Small intestine (tissue), 7 donors: Measurements from ENCODE around the gene ZBTB24. TPM values are rescaled to one million over a fixed set of nuclear protein-coding genes. Genes with fewer than 3 reads are reported as not detected.
A peak's percentile ranks its signal among the peaks of the same experiment; 100 is the strongest.
"Not testable (repeated sequence)": the region's sequence is repeated elsewhere in the genome, so short reads cannot be mapped to it uniquely, and the experiment has no call there.

Experiments
- DNase-seq, 2 donors: peaks; one replicate each; pipeline versions ENCODE4 v3.0.0 to v3.0.0-alpha.2; 2013
- FAIRE-seq: peaks from 2 replicates; lab custom pipeline; 2012; peaks lifted over from hg19 to GRCh38; lab: Jason Lieb, UNC
- H3K27ac ChIP-seq, 3 donors: one replicate each; pipeline ENCODE4 v1.5.1; 2013; ENCODE audit warnings: low read length in 2 of 3, mild to moderate bottlenecking in 2 of 3, control low read depth in 1 of 3, inconsistent platforms in 1 of 3, low read depth in 1 of 3, moderate library complexity in 1 of 3
- H3K27me3 ChIP-seq, 3 donors: one replicate each; pipeline ENCODE4 v1.6.1; 2013; ENCODE audit warnings: low read length in 3 of 3, inconsistent platforms in 1 of 3; ENCODE audit not compliant: control insufficient read depth in 3 of 3, insufficient read depth in 3 of 3
- H3K36me3 ChIP-seq, 3 donors: one replicate each; pipeline ENCODE4 v1.6.1; 2013; ENCODE audit warnings: low read length in 3 of 3, inconsistent platforms in 1 of 3, low read depth in 1 of 3, mild to moderate bottlenecking in 1 of 3, moderate library complexity in 1 of 3; ENCODE audit not compliant: control insufficient read depth in 3 of 3, insufficient read depth in 2 of 3
- H3K4me1 ChIP-seq, 3 donors: one replicate each; pipeline ENCODE4 v1.6.1; 2013; ENCODE audit warnings: low read length in 2 of 3, inconsistent platforms in 1 of 3, low read depth in 1 of 3, mild to moderate bottlenecking in 1 of 3, moderate library complexity in 1 of 3; ENCODE audit not compliant: control insufficient read depth in 3 of 3, insufficient read depth in 2 of 3
- H3K4me3 ChIP-seq, 3 donors: one replicate each; pipeline ENCODE4 v1.5.1; 2013; ENCODE audit warnings: low read length in 3 of 3, control low read depth in 1 of 3, inconsistent platforms in 1 of 3, low read depth in 1 of 3, mild to moderate bottlenecking in 1 of 3, moderate library complexity in 1 of 3
- H3K9me3 ChIP-seq, 2 donors: one replicate each; pipeline ENCODE4 v1.6.1; 2013; ENCODE audit warnings: low read depth in 1 of 2, low read length in 1 of 2; ENCODE audit not compliant: control insufficient read depth in 2 of 2, insufficient read depth in 1 of 2
- WGBS, 3 donors: extraction: QIAGEN DNeasy Blood & Tissue Kit; methylation state at CpG; one replicate each; pipeline ENCODE4 v1.1.7; 2013; 5-methylcytosine and 5-hydroxymethylcytosine counted together
- polyA plus RNA-seq, 4 donors: library from polyadenylated mRNA; stranded (reverse) in 3 of 4; unstranded in 1 of 4; fragments of 200-250 nt in 3 of 4; fragments of 120-200 nt in 1 of 4; gene quantifications; one replicate each; pipeline versions ENCODE4 v1.2.1 to v1.2.3, GENCODE V29; 2013
- donor health status: healthy with polysubstance abuse.
- donor health status: control.
- donor health status: control.
- donor health status: Bipolar disorder and iron deficiency.
- donor health status: healthy.

The ZBTB24 gene
- polyA plus RNA-seq, 4 donors = 1.8 to 12.6 (median 3.3) TPM

GRCh38 chr6:109471105-109471810 lies 11.8 kb downstream of the ZBTB24 start:
- Histone ChIP-seq H3K9me3 (no peaks in the 10 kb centered on the region), H3K4me1 (peaks cover 0 to 5% (median under 1%) of the 10 kb centered on the region in 3 donors), H3K27me3 (no peaks in the 10 kb centered on the region), H3K36me3 (peaks cover 4 to 61% (median 7%) of the 10 kb centered on the region in 3 donors), H3K27ac (no peak overlapping the region), H3K4me3 (no peak overlapping the region)
- 79 to 89% (median 86%) methylated on average over 5 of the region's 5 CpGs for WGBS, 3 donors
- no peak for FAIRE-seq
- DNase-seq = no peak

GRCh38 chr6:109469591-109470189 lies 13.3 kb downstream of the ZBTB24 start:
- FAIRE-seq = no peak

GRCh38 chr6:109467696-109468095 lies 15.3 kb downstream of the ZBTB24 start:
- Histone ChIP-seq H3K27me3 (no peaks in the 10 kb centered on the region), H3K4me3 (no peak overlapping the region), H3K27ac (no peak overlapping the region), H3K36me3 (peaks cover 4 to 51% (median 9%) of the 10 kb centered on the region in 3 donors), H3K4me1 (peaks cover 0 to 14% (median 2%) of the 10 kb centered on the region in 3 donors), H3K9me3 (no peaks in the 10 kb centered on the region)
- 83 to 96% (median 94%) methylated on average over 6 of the region's 6 CpGs for WGBS, 3 donors
- no peak for FAIRE-seq
- DNase-seq = no peak

More at GRCh38 chr6:109469591-109470189, 13.3 kb downstream of the ZBTB24 start:
- Histone ChIP-seq H3K36me3 (peaks cover 4 to 63% (median 11%) of the 10 kb centered on the region in 3 donors), H3K27ac (no peak overlapping the region), H3K27me3 (no peaks in the 10 kb centered on the region), H3K4me1 (peaks cover 0 to 14% (median 2%) of the 10 kb centered on the region in 3 donors), H3K9me3 (no peaks in the 10 kb centered on the region), H3K4me3 (no peak overlapping the region)
- no peak for DNase-seq
- 90 to 95% (median 94%) methylated on average over 5 of the region's 5 CpGs for WGBS, 3 donors

- no peak overlapping the region for H3K4me3 ChIP-seq
- peak overlapping the region in 2 of 3 donors; percentile 62 to 76 for H3K27ac ChIP-seq
- no peak for FAIRE-seq
- peaks cover 4 to 40% (median 7%) of the 10 kb centered on the region in 3 donors for H3K36me3 ChIP-seq
- H3K4me1 ChIP-seq = peaks cover 0 to 14% (median 2%) of the 10 kb centered on the region in 3 donors
- WGBS, 3 donors = 65 to 78% (median 65%) methylated on average over 7 of the region's 7 CpGs
- DNase-seq = peak; percentile 59 to 75
- H3K27me3 ChIP-seq = no peaks in the 10 kb centered on the region
- H3K9me3 ChIP-seq = no peaks in the 10 kb centered on the region
These were observed 16.7 kb downstream of the ZBTB24 start for GRCh38 chr6:109466212-109466923.

DNA sequence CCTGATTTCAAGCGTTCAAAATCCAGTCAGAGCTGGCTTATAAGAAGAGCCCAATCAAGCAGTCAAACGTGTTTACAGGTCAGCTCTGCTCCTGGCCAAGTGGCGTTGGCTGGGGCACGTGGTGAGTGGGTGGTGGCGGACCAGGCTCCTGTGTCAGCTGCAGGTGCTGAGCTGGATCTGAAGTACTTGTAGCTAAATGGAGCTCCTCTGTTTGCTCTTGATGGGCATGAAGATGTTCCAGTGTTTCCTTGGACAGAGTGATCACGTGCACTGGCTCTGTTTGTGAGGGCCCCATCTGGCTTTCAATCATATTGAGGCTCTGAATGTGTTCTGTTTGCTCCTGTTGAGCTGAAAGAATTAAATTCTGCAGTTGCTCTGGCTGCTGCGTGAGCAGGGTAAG lies 17.2 kb downstream of the ZBTB24 start:
- H3K4me1 ChIP-seq = peaks cover 0 to 14% (median 2%) of the 10 kb centered on the region in 3 donors
- peak overlapping the region in 1 of 3 donors; percentile 76 for H3K27ac ChIP-seq
- H3K27me3 ChIP-seq = no peaks in the 10 kb centered on the region
- FAIRE-seq (no peak), DNase-seq (peak in 1 of 2 donors; percentile 44)
- 76 to 81% (median 81%) methylated on average over 7 of the region's 7 CpGs for WGBS, 3 donors
- H3K36me3 ChIP-seq = peaks cover 4 to 38% (median 7%) of the 10 kb centered on the region in 3 donors
- no peak overlapping the region for H3K4me3 ChIP-seq
- no peaks in the 10 kb centered on the region for H3K9me3 ChIP-seq

- no peaks in the 10 kb centered on the region for H3K9me3 ChIP-seq
- 75 to 80% (median 78%) methylated on average over 1 of the region's 1 CpG for WGBS, 3 donors
- H3K4me1 ChIP-seq = peaks cover 3 to 26% (median 3%) of the 10 kb centered on the region in 3 donors
- H3K27me3 ChIP-seq = no peaks in the 10 kb centered on the region
- no peak overlapping the region for H3K27ac ChIP-seq
- DNase-seq = no peak
- H3K36me3 ChIP-seq = peaks cover 4 to 15% (median 4%) of the 10 kb centered on the region in 3 donors
- no peak overlapping the region for H3K4me3 ChIP-seq
- FAIRE-seq = no peak
These were observed 21.1 kb downstream of the ZBTB24 start for GRCh38 chr6:109461733-109462526.

DNA sequence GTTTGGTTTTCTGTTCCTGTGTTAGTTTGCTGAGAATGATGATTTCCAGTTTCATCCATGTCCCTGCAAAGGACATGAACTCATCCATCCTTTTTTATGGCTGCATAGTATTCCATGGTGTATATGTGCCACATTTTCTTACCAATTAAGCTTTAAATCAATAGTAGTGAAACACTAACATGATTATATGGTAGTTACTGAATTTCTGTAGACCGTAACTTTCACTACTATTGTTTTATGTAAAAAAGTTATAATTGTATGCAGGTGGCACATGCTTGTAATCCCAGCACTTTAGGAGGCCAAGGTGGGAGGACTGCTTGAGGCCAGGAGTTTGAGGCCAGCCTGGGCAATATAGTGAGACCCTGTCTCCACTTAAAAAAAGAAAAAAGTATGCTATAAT lies 21.8 kb downstream of the ZBTB24 start:
- WGBS, 3 donors = 98 to 100% (median 100%) methylated on average over 1 of the region's 1 CpG
- not testable (repeated sequence) for DNase-seq, H3K27me3 ChIP-seq, H3K4me3 ChIP-seq, FAIRE-seq, H3K27ac ChIP-seq, H3K9me3 ChIP-seq
- peaks cover 3 to 26% (median 3%) of the 10 kb centered on the region in 3 donors for H3K4me1 ChIP-seq
- H3K36me3 ChIP-seq = peaks cover 4 to 15% (median 4%) of the 10 kb centered on the region in 3 donors
